ENCODE data around the gene MYO5C.

MYO5C gene

GRCh38 chr15:52329987-52330386 lies 34.4 kb upstream of the MYO5C start:
- H3K36me3 ChIP-seq (ENCODE audit: control insufficient read depth, insufficient read depth, low read length), result peaks cover 11% of the 10 kb centered on the region
- H3K27me3 ChIP-seq (replicated peaks; ENCODE audit: control insufficient read depth, insufficient read depth, low read length), result no peaks in the 10 kb centered on the region
- TF ChIP-seq CTCF (IDR thresholded peaks at IDR 0.05; ENCODE audit: insufficient read depth, low read length, poor library complexity, severe bottlenecking), result no peak
- H3K4me3 ChIP-seq (replicated peaks; ENCODE audit: low read depth, low read length), result no peak overlapping the region
- DNase-seq (ENCODE audit: extremely low read depth, insufficient read length), result no peak

- Histone ChIP-seq H3K27me3 (replicated peaks; ENCODE audit: control insufficient read depth, insufficient read depth, low read length) (no peaks in the 10 kb centered on the region), H3K4me3 (replicated peaks; ENCODE audit: low read depth, low read length) (no peak overlapping the region), H3K36me3 (ENCODE audit: control insufficient read depth, insufficient read depth, low read length) (peaks cover 11% of the 10 kb centered on the region)
- DNase-seq (ENCODE audit: extremely low read depth, insufficient read length), result no peak
- no peak for TF ChIP-seq CTCF (IDR thresholded peaks at IDR 0.05; ENCODE audit: insufficient read depth, low read length, poor library complexity, severe bottlenecking)
Measured at GRCh38 chr15:52329150-52329549, 33.5 kb upstream of the MYO5C start.

GRCh38 chr15:52328680-52329079 lies 33.1 kb upstream of the MYO5C start:
- peaks cover 11% of the 10 kb centered on the region for H3K36me3 ChIP-seq (ENCODE audit: control insufficient read depth, insufficient read depth, low read length)
- no peak overlapping the region for H3K4me3 ChIP-seq (replicated peaks; ENCODE audit: low read depth, low read length)
- no peak for DNase-seq (ENCODE audit: extremely low read depth, insufficient read length)
- no peaks in the 10 kb centered on the region for H3K27me3 ChIP-seq (replicated peaks; ENCODE audit: control insufficient read depth, insufficient read depth, low read length)
- no peak for TF ChIP-seq CTCF (IDR thresholded peaks at IDR 0.05; ENCODE audit: insufficient read depth, low read length, poor library complexity, severe bottlenecking)

GRCh38 chr15:52326756-52327155 lies 31.2 kb upstream of the MYO5C start:
- no peak for DNase-seq (ENCODE audit: extremely low read depth, insufficient read length)
- no peak for TF ChIP-seq CTCF (IDR thresholded peaks at IDR 0.05; ENCODE audit: insufficient read depth, low read length, poor library complexity, severe bottlenecking)
- Histone ChIP-seq H3K36me3 (ENCODE audit: control insufficient read depth, insufficient read depth, low read length) (peaks cover 16% of the 10 kb centered on the region), H3K27me3 (replicated peaks; ENCODE audit: control insufficient read depth, insufficient read depth, low read length) (no peaks in the 10 kb centered on the region), H3K4me3 (replicated peaks; ENCODE audit: low read depth, low read length) (no peak overlapping the region)

- Histone ChIP-seq H3K27me3 (replicated peaks; ENCODE audit: control insufficient read depth, insufficient read depth, low read length) (no peaks in the 10 kb centered on the region), H3K36me3 (ENCODE audit: control insufficient read depth, insufficient read depth, low read length) (peaks cover 23% of the 10 kb centered on the region), H3K4me3 (replicated peaks; ENCODE audit: low read depth, low read length) (no peak overlapping the region)
- TF ChIP-seq CTCF (IDR thresholded peaks at IDR 0.05; ENCODE audit: insufficient read depth, low read length, poor library complexity, severe bottlenecking), result no peak
- DNase-seq (ENCODE audit: extremely low read depth, insufficient read length), result no peak
Measured at GRCh38 chr15:52324109-52324508, 28.5 kb upstream of the MYO5C start.
